Brain microvascular endothelial cell (primary cell): ENCODE results near the gene RORC.

ENCODE experiments used
- DNase-seq: peaks from one replicate; pipeline ENCODE4 v3.0.0-alpha.2; 2020
- H3K27ac ChIP-seq: fragments of 250-450 bp; sonication (Bioruptor Pico); 2 replicates; pipeline ENCODE4 v1.5.1; 2020; ENCODE audit warnings: mild to moderate bottlenecking, moderate library complexity
- H3K27me3 ChIP-seq: fragments of 250-450 bp; sonication (Bioruptor Pico); replicated peaks from 2 replicates; pipeline ENCODE4 v1.5.1; 2020; ENCODE audit warnings: mild to moderate bottlenecking
- H3K36me3 ChIP-seq: fragments of 250-450 bp; sonication (Bioruptor Pico); replicated peaks from 2 replicates; pipeline ENCODE4 v1.5.1; 2020; ENCODE audit warnings: mild to moderate bottlenecking
- H3K4me3 ChIP-seq: 2 replicates; pipeline ENCODE4 v1.5.1; 2011; ENCODE audit warnings: low read depth, mild to moderate bottlenecking, control low read depth, low read length, moderate library complexity
- CTCF ChIP-seq: IDR thresholded peaks from 2 replicates; pipeline ENCODE4 v1.5.1; 2011; ENCODE audit warnings: low read depth, mild to moderate bottlenecking, moderate library complexity, low read length, control low read depth, inconsistent platforms; ENCODE audit errors: missing control alignments
- in situ Hi-C: cut with HindIII; loops from 2 replicates; pipeline ENCODE4 v1.10.0; 2017; ENCODE audit warnings: low sequenced_read_pairs, low pct_ligation_motif_present

Gene RORC

GRCh38 chr1:151846686-151847237, 15.2 kb upstream of the RORC start:
- Histone ChIP-seq H3K27me3 (no peaks in the 10 kb centered on the region), H3K4me3 (no peak overlapping the region), H3K36me3 (no peaks in the 10 kb centered on the region), H3K27ac (no peak overlapping the region)
- DNase-seq = no peak
- TF ChIP-seq CTCF = no peak
- in situ Hi-C loops = no loop called here

- no peaks in the 10 kb centered on the region for H3K36me3 ChIP-seq
- peak; percentile 80 for DNase-seq
- peak; percentile 44 for TF ChIP-seq CTCF
- H3K27ac ChIP-seq = no peak overlapping the region
- no peak overlapping the region for H3K4me3 ChIP-seq
- in situ Hi-C loops = no loop called here
- H3K27me3 ChIP-seq = no peaks in the 10 kb centered on the region
Measured at GRCh38 chr1:151846062-151846568, 14.5 kb upstream of the RORC start.

GRCh38 chr1:151843398-151843797, 11.8 kb upstream of the RORC start:
- TF ChIP-seq CTCF = no peak
- H3K27ac ChIP-seq = no peak overlapping the region
- no peak for DNase-seq
- no peaks in the 10 kb centered on the region for H3K36me3 ChIP-seq
- no peak overlapping the region for H3K4me3 ChIP-seq
- in situ Hi-C loops = no loop called here
- peaks cover 4% of the 10 kb centered on the region for H3K27me3 ChIP-seq

GRCh38 chr1:151841141-151841540, 9.5 kb upstream of the RORC start:
- Histone ChIP-seq H3K27ac (no peak overlapping the region), H3K36me3 (no peaks in the 10 kb centered on the region), H3K4me3 (no peak overlapping the region), H3K27me3 (peaks cover 11% of the 10 kb centered on the region)
- in situ Hi-C loops = no loop called here
- DNase-seq = peak; percentile 86
- no peak for TF ChIP-seq CTCF

DNA sequence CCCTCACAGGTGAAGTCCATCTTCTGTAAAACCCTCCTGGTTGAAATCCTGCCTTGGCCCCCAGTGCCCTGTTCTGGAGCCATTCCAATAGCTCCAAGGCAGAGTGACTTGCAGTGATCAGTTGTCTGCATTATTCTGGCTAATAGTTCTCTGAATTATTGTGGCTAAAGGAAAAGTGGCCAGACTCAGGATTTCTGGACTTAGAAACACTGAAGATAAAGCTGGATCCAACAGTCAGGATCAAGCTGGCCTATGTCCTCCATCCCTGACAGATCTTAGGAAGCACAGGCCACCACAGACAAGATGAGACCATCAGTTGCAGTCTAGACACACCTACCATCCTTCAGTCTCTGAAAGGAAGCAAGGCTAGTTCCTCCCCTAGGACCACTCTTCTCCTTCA, 8.8 kb upstream of the RORC start:
- H3K27ac ChIP-seq = no peak overlapping the region
- TF ChIP-seq CTCF = no peak
- peaks cover 11% of the 10 kb centered on the region for H3K27me3 ChIP-seq
- no peak for DNase-seq
- no peak overlapping the region for H3K4me3 ChIP-seq
- in situ Hi-C loops = no loop called here
- H3K36me3 ChIP-seq = no peaks in the 10 kb centered on the region
